HCT116 (cell line): Measurements from ENCODE around the gene RNF215. TPM values are rescaled to one million over a fixed set of nuclear protein-coding genes. Genes with fewer than 3 reads are reported as not detected.

Experiments
- ATAC-seq: fragments of 200-7000 bp; cut with Tn5 transposase; 2 replicates; pipeline ENCODE4 v1.9.1; 2020; ENCODE audit warnings: mild to moderate bottlenecking, moderate library complexity
- BruUV-seq: library from RNA; stranded (reverse); fragments of 400-500 nt; replicated peaks from 2 replicates; lab custom pipeline; 2021; lab: Mats Ljungman, UMichigan
- CTCF ChIA-PET: fragments of 300-600 bp; sonication (Branson Sonifier 250); formaldehyde crosslinking; loops from one replicate; lab custom pipeline; 2021; ENCODE audit warnings: antibody characterized with exemption; lab: Charles Lee
- POLR2A ChIA-PET: fragments of 300-600, 350-600 bp; sonication (Branson Sonifier 250); formaldehyde crosslinking; loops from one replicate; lab custom pipeline; 2021; ENCODE audit warnings: antibody characterized with exemption; lab: Charles Lee
- RAD21 ChIA-PET, 2 experiments: fragments of 300-600 bp; sonication (Branson Sonifier 250); formaldehyde crosslinking; loops; one replicate each; lab custom pipeline; 2023; ENCODE audit warnings: low total read pairs in 2 of 2; ENCODE audit not compliant: uncharacterized antibody in 2 of 2, unreplicated experiment in 2 of 2, low non-redundant PET in 1 of 2; lab: Charles Lee
- DNase-seq: peaks from one replicate; pipeline ENCODE4 v3.0.0-alpha.2; 2010; ENCODE audit warnings: low read depth, low spot score
- H2AFZ ChIP-seq: fragments of 200-600 bp; shearing (Covaris generic), sonication (generic); 2 replicates; pipeline ENCODE4 v1.6.1; 2017; ENCODE audit warnings: low read depth, mixed run types, mixed read lengths, antibody characterized with exemption, low read length; ENCODE audit not compliant: poor library complexity, severe bottlenecking
- H3K27ac ChIP-seq: 2 replicates; pipeline ENCODE4 v1.5.1; 2012; ENCODE audit warnings: low read depth, low read length
- H3K27me3 ChIP-seq: fragments of 200-600 bp; sonication (generic); 2 replicates; pipeline ENCODE4 v1.6.1; 2016; ENCODE audit warnings: mixed run types, low read length, mixed read lengths; ENCODE audit not compliant: insufficient read depth
- H3K36me3 ChIP-seq, 2 experiments: fragments of 200-500 bp in 1 of 2; fragments of 200-600 bp in 1 of 2; sonication (Bioruptor generic) in 1 of 2; sonication (generic) in 1 of 2; 2 replicates each; pipeline versions ENCODE4 v1.5.1 to v1.6.1; 2014 to 2016; ENCODE audit warnings: low read length in 2 of 2, inconsistent platforms in 1 of 2, mixed read lengths in 1 of 2, mixed run types in 1 of 2; ENCODE audit not compliant: insufficient read depth in 2 of 2, control insufficient read depth in 1 of 2
- H3K4me1 ChIP-seq, 2 experiments: fragments of 200-600 bp in 1 of 2; sonication (generic) in 1 of 2; 2 replicates each; pipeline versions ENCODE4 v1.5.1 to v1.6.1; 2012 to 2017; ENCODE audit warnings: low read length in 2 of 2, inconsistent platforms in 1 of 2, mild to moderate bottlenecking in 1 of 2, mixed read lengths in 1 of 2, mixed run types in 1 of 2, moderate library complexity in 1 of 2; ENCODE audit not compliant: insufficient read depth in 2 of 2, control insufficient read depth in 1 of 2
- H3K4me2 ChIP-seq: fragments of 200-600 bp; sonication (generic); 2 replicates; pipeline ENCODE4 v1.6.1; 2017; ENCODE audit warnings: mixed run types, low read length, mixed read lengths
- H3K4me3 ChIP-seq, 2 experiments: fragments of 200-600 bp in 1 of 2; sonication (generic) in 1 of 2; replicated peaks in 1 of 2; 2 replicates each; pipeline ENCODE4 v1.5.1; 2011 to 2016; ENCODE audit warnings: low read length in 2 of 2, control low read depth in 1 of 2, low read depth in 1 of 2, mild to moderate bottlenecking in 1 of 2, mixed read lengths in 1 of 2, mixed run types in 1 of 2
- H3K79me2 ChIP-seq: fragments of 200-600 bp; sonication (generic); 2 replicates; pipeline ENCODE4 v1.6.1; 2017; ENCODE audit warnings: mild to moderate bottlenecking, mixed run types, low read length, moderate library complexity, mixed read lengths; ENCODE audit not compliant: insufficient read depth
- H3K9ac ChIP-seq: fragments of 200-600 bp; sonication (generic); 2 replicates; pipeline ENCODE4 v1.6.1; 2016; ENCODE audit warnings: low read length, mixed read lengths
- H3K9me2 ChIP-seq: fragments of 200-600 bp; sonication (generic), shearing (Covaris generic); 2 replicates; pipeline ENCODE4 v1.6.1; 2017; ENCODE audit warnings: mixed run types, mild to moderate bottlenecking, moderate library complexity; ENCODE audit not compliant: insufficient read depth
- H3K9me3 ChIP-seq, 2 experiments: fragments of 200-500 bp in 1 of 2; fragments of 200-600 bp in 1 of 2; sonication (Bioruptor generic) in 1 of 2; sonication (generic) in 1 of 2; 2 replicates each; pipeline ENCODE4 v1.6.1; 2014 to 2017; ENCODE audit warnings: low read length in 2 of 2, mixed read lengths in 2 of 2, inconsistent platforms in 1 of 2, low read depth in 1 of 2, mild to moderate bottlenecking in 1 of 2, mixed run types in 1 of 2, moderate library complexity in 1 of 2; ENCODE audit not compliant: control insufficient read depth in 1 of 2, insufficient read depth in 1 of 2
- H4K20me1 ChIP-seq: fragments of 200-600 bp; sonication (generic), shearing (Covaris generic); 2 replicates; pipeline ENCODE4 v1.6.1; 2017; ENCODE audit warnings: mixed run types, mild to moderate bottlenecking, moderate library complexity; ENCODE audit not compliant: insufficient read depth
- CBX3 ChIP-seq: IDR thresholded peaks from 2 replicates; pipeline ENCODE4 v1.6.1; 2012; ENCODE audit warnings: low read depth
- EZH2 ChIP-seq: fragments of 200-600 bp; sonication (generic); IDR thresholded peaks from 2 replicates; pipeline ENCODE4 v1.6.1; 2017; ENCODE audit warnings: antibody characterized with exemption, mixed run types
- EZH2phosphoT487 ChIP-seq: fragments of 200-600 bp; IDR thresholded peaks from 2 replicates; pipeline ENCODE4 v1.6.1; 2018; ENCODE audit warnings: antibody characterized with exemption, borderline replicate concordance
- JUND ChIP-seq: IDR thresholded peaks from 2 replicates; pipeline ENCODE4 v1.6.1; 2012
- MAX ChIP-seq: IDR thresholded peaks from 2 replicates; pipeline ENCODE4 v1.6.1; 2012
- POLR2A ChIP-seq: IDR thresholded peaks from 2 replicates; pipeline ENCODE4 v1.7.0; 2011; ENCODE audit warnings: borderline replicate concordance; ENCODE audit not compliant: insufficient read depth, insufficient read length; ENCODE audit errors: extremely low read depth
- POLR2AphosphoS5 ChIP-seq: IDR thresholded peaks from 2 replicates; pipeline ENCODE4 v1.6.1; 2011; ENCODE audit warnings: mild to moderate bottlenecking, low read depth, low read length, moderate library complexity
- RAD21 ChIP-seq: IDR thresholded peaks from 2 replicates; pipeline ENCODE4 v1.6.1; 2012; ENCODE audit warnings: low read depth, mild to moderate bottlenecking
- SIN3A ChIP-seq: IDR thresholded peaks from 2 replicates; pipeline ENCODE4 v1.6.1; 2012; ENCODE audit warnings: low read depth
- SRF ChIP-seq: IDR thresholded peaks from 2 replicates; pipeline ENCODE4 v1.6.1; 2012; ENCODE audit warnings: low read depth
- TCF7L2 ChIP-seq: IDR thresholded peaks from 2 replicates; pipeline ENCODE4 v1.7.0; 2011; ENCODE audit warnings: borderline replicate concordance, inconsistent platforms; ENCODE audit not compliant: insufficient read depth, insufficient read length; ENCODE audit errors: extremely low read depth
- YY1 ChIP-seq: IDR thresholded peaks from 2 replicates; pipeline ENCODE4 v1.6.1; 2011; ENCODE audit warnings: low read length, low read depth, moderate library complexity, mild to moderate bottlenecking; ENCODE audit not compliant: insufficient replicate concordance; ENCODE audit errors: extremely low read depth
- ZBTB33 ChIP-seq: IDR thresholded peaks from 2 replicates; pipeline ENCODE4 v1.6.1; 2011; ENCODE audit warnings: mild to moderate bottlenecking, low read length, moderate library complexity; ENCODE audit not compliant: insufficient replicate concordance; ENCODE audit errors: extremely low read depth
- ZFX ChIP-seq: fragments of 450-650 bp; IDR thresholded peaks from 2 replicates; pipeline ENCODE4 v1.6.1; 2017
- ZNF274 ChIP-seq: fragments of 200-500 bp; sonication (Bioruptor generic); IDR thresholded peaks from 2 replicates; pipeline ENCODE4 v1.6.1; 2014; ENCODE audit warnings: mild to moderate bottlenecking, low read depth, low read length, inconsistent platforms
- intact Hi-C: fragments of 100-400 bp; cut with micrococcal nuclease; formaldehyde crosslinking; loops from 2 replicates; pipeline ENCODE4 v1.10.0; 2022
- total RNA-seq: library from RNA; stranded (reverse); gene quantifications from one replicate; pipeline ENCODE4 v1.2.1, GENCODE V29; 2021; ENCODE audit not compliant: unreplicated experiment

RNF215 gene
- total RNA-seq, 1 experiment from 2014 or later: 20.2 TPM

GRCh38 chr22:30340911-30341685, 46.1 kb downstream of the RNF215 start:
- POLR2A ChIA-PET: interaction anchor here (0.7 kb wide), 1 partner anchor 747 kb away, joined by 6 read pairs; no protein-coding TSS in a partner anchor
- no peak for TF ChIP-seq POLR2A

GRCh38 chr22:30338802-30339201, 48.4 kb downstream of the RNF215 start:
- no peaks in the 10 kb centered on the region for H3K27me3 ChIP-seq
- peaks cover 74 to 95% of the 10 kb centered on the region in 2 experiments for H3K36me3 ChIP-seq
- intact Hi-C loops: no loop called here
- H2AFZ ChIP-seq: no peak overlapping the region
- no peak overlapping the region for H3K4me3 ChIP-seq
- H3K27ac ChIP-seq: no peak overlapping the region
- no TSS peak for BruUV-seq
- DNase-seq (no peak), ATAC-seq (no peak)
- CTCF ChIA-PET: no interaction called here
- H3K9ac ChIP-seq: no peak overlapping the region
- H3K79me2 ChIP-seq: no peaks in the 10 kb centered on the region; the same call in none of the 2 replicates
- H3K4me1 ChIP-seq: no peaks in the 10 kb centered on the region
- RAD21 ChIA-PET: no interaction called here
- POLR2A ChIA-PET: no interaction called here
- H4K20me1 ChIP-seq: no peaks in the 10 kb centered on the region
- no peak for TF ChIP-seq SIN3A
- TF ChIP-seq ZFX: no peak
- TF ChIP-seq ZBTB33: no peak
- no peak for TF ChIP-seq CBX3
- no peak for TF ChIP-seq TCF7L2
- TF ChIP-seq MAX: no peak
- no peak for TF ChIP-seq YY1
- no peak for TF ChIP-seq JUND
- no peak for TF ChIP-seq SRF
- no peak for TF ChIP-seq RAD21
- TF ChIP-seq EZH2: no peak
- no peak for TF ChIP-seq POLR2AphosphoS5
- no peak for TF ChIP-seq ZNF274
- no peak for TF ChIP-seq EZH2phosphoT487
- no peaks in the 10 kb centered on the region for H3K9me3 ChIP-seq
- H3K4me2 ChIP-seq: no peak overlapping the region
- no peaks in the 10 kb centered on the region for H3K9me2 ChIP-seq

More at GRCh38 chr22:30340911-30341685, 46.1 kb downstream of the RNF215 start:
- Histone ChIP-seq H3K4me3 (no peak overlapping the region), H3K9me2 (no peaks in the 10 kb centered on the region), H4K20me1 (no peaks in the 10 kb centered on the region), H3K27me3 (no peaks in the 10 kb centered on the region), H2AFZ (no peak overlapping the region), H3K9ac (no peak overlapping the region), H3K27ac (no peak overlapping the region), H3K9me3 (no peaks in the 10 kb centered on the region), H3K4me1 (no peaks in the 10 kb centered on the region), H3K36me3 (peaks cover 83 to 95% of the 10 kb centered on the region in 2 experiments), H3K79me2 (peaks cover 18% of the 10 kb centered on the region), H3K4me2 (no peak overlapping the region)
- intact Hi-C loops: no loop called here
- CTCF ChIA-PET: no interaction called here
- ATAC-seq (no peak), DNase-seq (no peak)
- RAD21 ChIA-PET: no interaction called here
- BruUV-seq: no TSS peak
